NCI-H1417 (cell line): ENCODE data around the gene CYP1A2.
A peak's percentile ranks its signal among the peaks of the same experiment; 100 is the strongest.

Experiments
- DNase-seq, 3 experiments: peaks; one replicate each; lab custom pipeline; 2025; lab: John Stamatoyannopoulos, UW

The CYP1A2 gene

DNA sequence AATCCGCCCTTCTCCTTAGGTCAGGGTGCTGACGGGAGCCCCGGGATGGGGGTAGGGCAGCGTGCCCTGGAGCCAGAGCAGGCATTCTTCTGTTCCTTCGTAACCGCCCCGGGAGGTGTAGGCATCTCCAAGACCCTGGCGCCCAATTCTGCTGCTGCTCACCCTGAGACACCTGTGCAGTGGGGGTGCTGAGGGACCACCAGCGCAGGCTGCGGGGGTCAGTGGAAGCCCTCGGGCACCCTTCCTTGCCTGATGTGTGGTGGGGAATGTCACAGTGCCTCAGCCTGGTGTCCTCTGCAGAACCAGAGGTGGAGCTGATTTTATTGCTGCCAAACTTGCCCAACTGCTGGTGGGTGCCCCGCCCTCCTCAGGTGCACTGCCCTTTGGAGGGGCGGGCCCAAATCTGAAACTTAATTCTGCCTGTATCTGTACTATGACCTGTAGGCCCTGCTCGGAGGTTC, 40.6 kb downstream of the CYP1A2 start:
- DNase-seq: no peak

DNA sequence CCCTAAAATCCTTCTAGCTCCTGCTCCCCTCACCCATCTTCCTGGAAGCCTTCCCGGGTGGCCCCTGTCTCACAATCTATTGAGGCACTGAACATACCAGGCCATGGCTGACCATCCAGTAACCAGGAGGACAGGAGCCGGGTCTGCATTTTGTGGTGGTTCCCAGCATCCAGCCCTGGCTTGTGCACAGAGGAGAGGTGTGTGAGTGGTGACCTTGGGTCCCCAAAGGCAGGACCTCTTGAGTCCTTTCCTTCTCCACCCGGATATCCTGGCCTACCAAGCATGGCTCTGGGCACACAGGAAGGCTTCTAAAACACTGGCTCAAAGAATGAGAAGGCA, 41.1 kb downstream of the CYP1A2 start:
- DNase-seq: no peak

DNA sequence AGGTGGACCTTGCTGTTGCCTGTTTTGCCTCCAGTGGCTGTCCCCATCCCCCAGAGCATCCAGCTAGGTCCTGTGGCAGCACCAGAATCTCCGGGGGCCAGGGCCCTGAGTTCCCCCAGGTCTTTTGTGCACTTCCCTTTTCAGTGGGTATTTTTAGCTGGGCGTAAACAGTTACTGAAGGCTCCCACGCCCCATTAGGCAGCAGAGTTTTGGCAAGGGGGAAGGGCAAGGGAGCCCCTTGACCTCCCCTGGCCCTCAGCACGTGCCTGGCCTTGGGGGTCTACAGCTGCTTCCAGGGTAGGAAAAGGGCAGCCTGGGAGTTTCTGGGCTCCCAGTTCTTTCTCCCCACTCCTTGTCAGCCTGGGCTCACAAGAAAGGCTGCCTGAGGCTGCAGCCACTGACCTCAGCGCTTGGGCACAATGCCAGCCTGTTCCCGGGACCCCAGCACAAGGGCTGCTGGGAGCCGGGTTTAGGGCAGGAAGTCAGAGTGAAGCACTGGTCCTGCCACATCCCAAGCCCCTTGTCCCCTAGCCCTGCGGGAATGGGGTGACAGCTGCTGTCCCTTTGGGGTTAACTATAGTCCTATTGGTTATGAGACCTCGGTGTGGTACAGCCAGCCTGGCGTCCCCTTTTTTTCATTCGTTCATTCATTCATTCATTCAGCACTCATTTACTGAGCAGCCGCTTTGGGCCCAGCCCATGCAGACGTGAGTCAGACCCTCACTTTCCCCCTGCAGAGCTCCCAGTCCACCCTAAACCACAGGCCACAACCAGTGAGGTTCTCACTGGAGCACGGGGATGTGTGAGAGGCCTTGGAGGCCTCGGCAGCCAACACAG, 41.7 kb downstream of the CYP1A2 start:
- DNase-seq: no peak

DNA sequence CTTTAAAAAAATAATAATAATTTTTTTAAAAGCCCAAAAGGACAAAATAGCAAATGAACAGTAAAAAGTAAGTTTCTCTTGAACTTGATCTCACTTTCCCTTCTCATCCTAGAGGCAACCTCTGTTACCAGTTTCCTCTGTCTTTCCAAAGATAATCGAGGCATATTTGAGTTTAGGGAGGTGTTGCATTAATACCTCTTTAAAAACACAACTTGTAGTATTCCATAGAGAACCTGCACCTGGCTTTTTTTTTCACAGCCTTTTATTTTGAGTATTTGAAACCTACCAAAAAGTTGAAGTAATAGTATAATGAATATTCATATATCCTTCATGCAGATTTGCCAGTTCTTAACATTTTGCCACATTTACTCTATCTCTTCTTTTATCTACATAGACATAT, 42.4 kb downstream of the CYP1A2 start:
- DNase-seq: no peak

DNA sequence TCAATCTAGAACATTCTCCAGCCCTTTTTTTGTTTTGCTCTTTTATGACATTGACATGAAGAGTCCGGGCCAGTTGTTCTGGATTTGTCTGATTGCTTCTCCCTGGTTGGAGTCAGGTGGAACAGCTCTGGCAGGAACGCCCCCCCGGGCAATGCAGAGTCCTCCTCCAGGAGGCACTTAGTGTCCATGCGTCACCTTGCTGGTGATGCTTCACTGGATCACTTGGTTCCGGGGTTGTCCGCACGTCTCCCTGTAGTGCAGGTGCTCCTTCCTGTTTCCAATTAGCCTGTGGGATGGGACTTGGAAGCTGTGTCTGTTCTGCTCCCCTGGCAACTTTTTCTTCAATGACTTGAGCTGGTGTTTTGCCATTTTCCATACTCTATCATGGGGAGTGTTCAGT, 43.0 kb downstream of the CYP1A2 start:
- no peak for DNase-seq

DNA sequence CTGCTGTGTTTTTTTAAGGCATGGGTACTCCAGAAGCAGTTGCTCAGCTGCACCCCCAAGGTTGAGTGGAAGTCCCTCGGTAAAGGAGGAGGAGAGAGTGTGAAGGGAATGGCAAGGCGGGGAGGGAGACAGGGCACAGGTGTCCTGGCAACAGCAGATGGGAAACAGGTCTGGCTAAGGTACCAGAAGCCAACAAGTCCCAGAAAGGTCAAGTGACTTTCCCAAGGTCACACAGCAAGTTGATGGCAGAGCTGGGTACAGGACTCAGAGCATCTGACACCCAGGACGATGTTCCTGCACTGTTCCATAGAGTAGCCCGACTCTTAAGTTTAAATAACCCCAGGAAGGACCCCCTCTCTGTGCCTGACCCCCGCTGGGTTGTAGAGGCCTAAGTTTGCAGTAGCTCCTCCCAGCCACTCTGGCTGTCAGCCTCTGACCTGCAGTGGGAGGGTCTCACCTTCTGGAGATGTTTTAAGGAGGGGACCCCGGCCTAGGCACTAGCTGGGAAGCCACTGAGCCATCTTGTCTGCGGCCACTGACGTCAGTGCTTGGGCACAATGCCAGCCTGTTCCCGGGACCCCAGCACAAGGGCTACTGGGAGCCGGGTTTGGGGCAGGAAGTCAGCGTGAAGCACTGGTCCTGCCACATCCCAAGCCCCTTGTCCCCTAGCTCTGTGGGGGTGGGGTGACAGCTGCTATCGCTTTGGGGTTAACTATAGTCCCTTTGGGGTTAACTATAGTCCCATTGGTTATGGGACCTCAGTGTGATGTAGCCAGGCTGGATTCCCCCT, 43.8 kb downstream of the CYP1A2 start:
- no peak for DNase-seq

DNA sequence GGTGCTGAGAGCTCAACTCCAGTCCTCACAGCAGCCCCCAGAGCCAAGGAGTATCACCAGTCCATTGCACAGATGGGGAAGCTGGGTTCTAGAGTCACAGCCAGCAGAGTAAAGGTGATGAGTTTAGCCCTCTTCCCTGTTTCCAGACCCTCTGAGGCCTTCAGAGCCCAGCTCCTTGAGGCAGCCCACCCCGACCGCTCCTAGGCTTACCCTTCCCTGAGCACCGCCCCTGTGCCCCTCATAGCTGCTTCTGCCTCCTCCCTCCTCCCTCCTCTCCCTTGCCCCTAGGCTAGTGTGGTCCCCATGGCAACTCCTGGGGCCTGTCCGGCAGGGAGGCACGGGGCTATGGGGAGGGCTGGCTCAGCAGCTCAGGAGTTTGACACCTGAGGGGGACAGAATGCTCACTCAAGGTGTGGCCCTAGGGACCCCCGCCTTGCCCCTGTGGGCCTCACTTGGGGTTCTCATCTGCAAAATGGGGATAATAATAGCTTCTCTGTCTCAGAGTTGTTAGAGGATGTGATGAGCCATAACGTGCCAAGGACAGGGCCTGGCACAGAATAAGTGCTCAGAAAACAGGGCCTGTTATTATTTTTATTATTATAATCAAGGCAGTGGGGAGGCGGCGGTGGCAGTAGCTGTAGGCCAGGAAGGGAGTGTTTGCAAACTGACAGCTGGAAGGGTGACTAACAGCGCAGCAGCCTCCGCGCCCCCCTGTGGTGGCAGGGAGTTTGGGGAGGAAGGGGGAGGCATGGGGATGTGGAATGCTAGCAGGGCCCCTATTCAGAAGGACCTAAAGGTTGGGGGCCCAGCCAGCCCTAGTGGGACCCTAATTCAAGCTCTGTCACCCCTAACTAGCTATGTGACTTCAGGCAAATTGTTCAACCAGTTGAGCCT, 44.7 kb downstream of the CYP1A2 start:
- DNase-seq: no peak

DNA sequence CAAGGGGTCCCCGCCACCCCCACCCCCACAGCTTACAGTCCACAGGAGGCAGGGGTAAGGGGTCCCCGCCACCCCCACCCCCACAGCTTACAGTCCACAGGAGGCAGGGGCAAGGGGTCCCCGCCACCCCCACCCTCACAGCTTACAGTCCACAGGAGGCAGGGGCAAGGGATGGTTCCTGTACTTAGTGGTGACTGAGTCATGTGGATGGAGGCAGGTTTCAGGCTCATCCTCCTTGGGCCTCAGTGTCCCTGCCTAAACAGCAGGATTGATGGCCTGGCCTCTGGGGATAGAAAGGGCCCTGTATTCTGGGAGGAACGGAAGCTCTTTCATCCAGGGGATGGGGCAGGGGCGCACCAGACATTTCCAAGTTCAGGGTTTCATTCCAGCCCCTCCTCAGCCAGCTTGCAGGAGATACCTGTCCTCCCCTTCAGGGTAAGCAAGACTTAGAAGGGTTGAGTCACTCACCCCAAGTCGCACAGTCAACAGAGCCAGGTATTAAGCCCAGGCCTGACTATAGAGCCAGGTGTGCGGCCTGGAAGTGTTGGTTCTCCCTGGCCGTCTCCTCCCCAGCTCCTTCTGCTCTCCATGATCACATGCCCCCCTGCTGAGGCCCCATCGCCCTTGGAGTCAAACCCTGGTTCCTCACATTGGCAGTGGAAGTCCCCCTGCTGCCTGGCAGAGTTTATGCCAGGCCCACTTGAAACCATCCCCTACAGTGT, 45.8 kb downstream of the CYP1A2 start:
- DNase-seq: no peak

DNA sequence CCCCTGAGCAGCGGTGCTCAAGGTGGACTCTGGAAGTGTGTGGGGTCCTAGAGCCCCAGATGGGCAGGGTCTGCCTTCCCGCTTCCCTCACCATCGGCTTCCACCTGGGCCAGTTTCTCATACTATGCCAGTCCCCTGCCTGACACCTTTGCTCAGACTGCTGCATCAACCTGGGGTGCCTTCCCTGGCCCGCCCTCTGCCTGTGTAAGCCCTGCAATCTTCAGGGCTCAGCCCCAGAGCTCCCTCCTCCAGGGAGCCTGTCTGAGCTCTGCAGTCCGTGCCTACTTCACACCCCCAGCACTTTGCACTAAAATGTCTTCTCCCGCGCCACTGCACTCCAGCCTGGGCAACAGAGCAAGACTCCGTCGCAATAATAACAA, 46.3 kb downstream of the CYP1A2 start:
- no peak for DNase-seq

DNA sequence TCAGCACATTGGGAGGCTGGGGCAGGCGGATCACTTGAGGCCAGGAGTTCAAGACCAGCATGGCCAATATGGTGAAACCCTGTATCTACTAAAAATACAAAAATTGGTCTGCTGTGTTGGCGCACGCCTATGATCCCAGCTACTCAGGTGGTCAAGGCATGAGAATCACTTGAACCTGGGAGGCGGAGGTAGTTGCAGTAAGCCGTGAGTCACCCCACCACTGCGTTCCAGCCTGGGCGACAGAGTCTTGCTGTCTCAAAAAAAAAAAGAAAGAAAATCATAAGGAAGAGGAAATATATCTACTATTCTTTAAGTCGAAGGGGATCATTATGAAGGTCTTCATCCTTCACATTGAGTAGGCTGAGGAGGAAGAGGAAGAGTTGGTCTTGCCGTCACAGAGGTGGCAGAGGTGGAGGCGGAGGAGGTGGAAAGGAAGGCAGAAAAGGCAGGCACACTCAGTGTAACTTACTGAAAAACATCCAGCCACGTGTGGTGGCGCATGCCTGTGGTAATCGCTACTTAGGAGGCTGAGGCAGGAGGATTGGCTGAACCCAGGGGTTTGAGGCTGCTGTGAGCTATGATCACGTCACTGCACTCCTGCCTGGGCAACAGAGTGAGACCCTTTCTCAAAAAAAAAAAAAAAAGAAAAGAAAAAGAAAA, 47.5 kb downstream of the CYP1A2 start:
- DNase-seq: no peak

DNA sequence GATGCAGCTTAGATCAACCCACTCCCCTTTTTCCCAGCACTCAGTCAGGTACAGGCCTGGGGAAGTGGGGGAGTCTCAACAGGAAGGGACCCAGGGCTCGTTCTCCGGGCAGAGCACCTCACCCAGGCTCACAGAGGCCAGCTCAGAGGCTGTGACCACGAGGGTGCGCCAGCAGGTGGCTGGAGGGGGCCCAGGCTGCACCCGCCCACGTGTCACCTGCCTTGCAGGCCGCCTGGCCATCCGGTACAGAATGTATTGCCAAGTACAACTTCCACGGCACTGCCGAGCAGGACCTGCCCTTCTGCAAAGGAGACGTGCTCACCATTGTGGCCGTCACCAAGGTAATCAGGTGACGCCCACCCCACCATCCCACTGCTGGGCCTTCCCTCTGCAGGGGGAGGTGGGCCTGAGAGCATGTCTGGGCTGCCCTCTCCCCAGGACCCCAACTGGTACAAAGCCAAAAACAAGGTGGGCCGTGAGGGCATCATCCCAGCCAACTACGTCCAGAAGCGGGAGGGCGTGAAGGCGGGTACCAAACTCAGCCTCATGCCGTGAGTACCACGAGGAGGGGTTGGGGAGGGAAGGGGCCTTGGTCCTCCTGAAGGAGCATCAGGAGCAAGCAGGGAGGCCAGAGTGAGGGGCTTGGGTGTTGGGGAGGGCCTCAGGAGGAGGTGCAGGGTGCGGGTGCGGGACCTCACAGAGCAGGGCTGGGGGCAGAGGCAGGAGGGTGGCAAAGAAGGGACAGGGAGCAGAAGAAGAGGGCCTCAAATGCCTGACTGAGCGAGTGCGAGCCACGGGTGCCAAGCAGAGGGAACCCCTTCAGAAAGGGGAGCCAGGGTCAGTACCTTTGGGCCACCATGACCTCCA, 50.0 kb downstream of the CYP1A2 start:
- DNase-seq: no peak

DNA sequence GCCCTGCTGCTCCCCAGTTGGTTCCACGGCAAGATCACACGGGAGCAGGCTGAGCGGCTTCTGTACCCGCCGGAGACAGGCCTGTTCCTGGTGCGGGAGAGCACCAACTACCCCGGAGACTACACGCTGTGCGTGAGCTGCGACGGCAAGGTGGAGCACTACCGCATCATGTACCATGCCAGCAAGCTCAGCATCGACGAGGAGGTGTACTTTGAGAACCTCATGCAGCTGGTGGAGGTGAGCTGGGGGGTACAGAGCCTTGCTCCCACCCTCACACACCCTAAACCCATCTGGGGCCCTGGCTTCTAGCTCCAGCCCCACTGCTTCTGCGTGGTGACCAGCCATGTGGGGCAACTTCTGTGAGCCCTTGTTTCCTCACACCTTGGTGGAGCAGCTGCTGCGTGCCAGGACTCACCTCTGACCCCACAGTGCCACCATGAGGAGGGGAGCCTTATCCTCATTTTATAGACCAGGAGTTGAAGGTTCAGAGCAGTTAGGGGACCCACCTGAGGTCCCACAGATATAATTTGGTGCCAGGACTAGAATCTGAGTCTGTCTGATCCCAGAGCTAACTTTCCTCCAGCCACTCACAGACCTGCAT, 50.7 kb downstream of the CYP1A2 start:
- no peak for DNase-seq

DNA sequence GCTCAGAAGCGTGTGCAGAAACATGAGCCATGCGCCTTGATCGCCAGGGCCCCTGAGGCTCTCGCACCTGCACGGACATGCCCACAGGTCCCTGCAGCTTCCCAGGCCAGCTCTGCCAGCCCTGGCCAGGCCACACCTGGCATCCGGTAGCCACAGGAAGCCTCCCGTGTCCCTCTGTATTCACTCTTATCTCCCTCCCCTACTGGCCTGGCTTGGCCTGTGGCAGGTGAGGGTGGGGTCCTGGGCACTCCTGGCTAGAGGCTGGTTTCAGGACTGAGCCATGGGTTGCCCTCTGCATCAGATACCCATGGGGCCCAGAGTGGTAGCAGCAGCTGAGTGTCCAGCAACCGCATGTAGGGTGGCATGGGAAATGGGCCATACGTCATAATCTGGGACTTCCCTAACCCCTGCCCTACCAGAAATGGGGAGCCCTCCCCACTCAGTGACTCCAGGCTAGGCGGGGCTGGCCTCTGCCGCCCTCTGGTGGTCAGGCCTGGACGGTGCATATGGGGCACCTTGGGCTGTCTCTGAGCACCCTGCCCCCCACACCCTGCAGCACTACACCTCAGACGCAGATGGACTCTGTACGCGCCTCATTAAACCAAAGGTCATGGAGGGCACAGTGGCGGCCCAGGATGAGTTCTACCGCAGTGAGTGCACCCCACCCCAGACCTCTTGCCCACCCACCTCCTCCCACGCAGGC, 51.4 kb downstream of the CYP1A2 start:
- peak; percentile 16 to 81 (median 78) for DNase-seq

DNA sequence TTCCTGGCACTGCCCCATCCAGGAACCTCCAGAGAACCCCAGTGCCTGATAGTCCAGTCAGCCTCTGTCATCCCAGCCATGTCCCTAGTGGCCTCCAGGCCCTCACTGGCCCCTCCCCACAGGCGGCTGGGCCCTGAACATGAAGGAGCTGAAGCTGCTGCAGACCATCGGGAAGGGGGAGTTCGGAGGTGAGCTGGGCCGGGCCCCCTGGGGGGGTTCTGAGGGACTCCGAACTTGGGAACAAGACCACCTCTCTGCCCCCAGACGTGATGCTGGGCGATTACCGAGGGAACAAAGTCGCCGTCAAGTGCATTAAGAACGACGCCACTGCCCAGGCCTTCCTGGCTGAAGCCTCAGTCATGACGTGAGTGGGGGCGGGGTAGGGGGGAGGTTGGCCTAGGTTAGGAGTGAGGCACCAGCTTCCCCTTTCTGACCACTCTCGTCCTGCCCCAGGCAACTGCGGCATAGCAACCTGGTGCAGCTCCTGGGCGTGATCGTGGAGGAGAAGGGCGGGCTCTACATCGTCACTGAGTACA, 52.0 kb downstream of the CYP1A2 start:
- DNase-seq: no peak

DNA sequence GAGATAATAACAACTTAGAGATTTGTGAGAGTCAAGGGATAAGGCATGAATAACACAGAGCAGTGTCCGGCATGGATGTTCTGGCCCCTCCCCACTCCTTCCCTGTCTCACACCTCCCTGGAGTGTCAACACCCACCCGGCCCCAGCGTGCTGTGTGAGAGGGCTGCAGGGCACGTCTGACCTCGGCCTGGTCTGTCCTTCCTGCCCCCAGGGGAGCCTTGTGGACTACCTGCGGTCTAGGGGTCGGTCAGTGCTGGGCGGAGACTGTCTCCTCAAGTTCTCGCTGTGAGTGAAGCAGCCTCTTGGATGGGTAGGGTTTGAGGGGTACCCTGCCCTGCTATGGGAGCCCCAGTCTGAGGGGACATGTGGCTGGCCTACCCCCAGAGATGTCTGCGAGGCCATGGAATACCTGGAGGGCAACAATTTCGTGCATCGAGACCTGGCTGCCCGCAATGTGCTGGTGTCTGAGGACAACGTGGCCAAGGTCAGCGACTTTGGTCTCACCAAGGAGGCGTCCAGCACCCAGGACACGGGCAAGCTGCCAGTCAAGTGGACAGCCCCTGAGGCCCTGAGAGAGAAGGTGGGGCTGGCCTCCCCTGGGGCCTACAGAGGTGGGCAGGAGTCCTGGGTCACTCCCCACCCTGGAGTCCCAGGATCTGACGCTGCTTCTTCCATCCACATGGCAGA, 52.8 kb downstream of the CYP1A2 start:
- DNase-seq: no peak

DNA sequence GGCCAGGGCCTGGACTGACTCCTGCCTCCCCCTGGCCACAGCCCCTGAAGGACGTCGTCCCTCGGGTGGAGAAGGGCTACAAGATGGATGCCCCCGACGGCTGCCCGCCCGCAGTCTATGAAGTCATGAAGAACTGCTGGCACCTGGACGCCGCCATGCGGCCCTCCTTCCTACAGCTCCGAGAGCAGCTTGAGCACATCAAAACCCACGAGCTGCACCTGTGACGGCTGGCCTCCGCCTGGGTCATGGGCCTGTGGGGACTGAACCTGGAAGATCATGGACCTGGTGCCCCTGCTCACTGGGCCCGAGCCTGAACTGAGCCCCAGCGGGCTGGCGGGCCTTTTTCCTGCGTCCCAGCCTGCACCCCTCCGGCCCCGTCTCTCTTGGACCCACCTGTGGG, 53.6 kb downstream of the CYP1A2 start:
- DNase-seq: no peak

DNA sequence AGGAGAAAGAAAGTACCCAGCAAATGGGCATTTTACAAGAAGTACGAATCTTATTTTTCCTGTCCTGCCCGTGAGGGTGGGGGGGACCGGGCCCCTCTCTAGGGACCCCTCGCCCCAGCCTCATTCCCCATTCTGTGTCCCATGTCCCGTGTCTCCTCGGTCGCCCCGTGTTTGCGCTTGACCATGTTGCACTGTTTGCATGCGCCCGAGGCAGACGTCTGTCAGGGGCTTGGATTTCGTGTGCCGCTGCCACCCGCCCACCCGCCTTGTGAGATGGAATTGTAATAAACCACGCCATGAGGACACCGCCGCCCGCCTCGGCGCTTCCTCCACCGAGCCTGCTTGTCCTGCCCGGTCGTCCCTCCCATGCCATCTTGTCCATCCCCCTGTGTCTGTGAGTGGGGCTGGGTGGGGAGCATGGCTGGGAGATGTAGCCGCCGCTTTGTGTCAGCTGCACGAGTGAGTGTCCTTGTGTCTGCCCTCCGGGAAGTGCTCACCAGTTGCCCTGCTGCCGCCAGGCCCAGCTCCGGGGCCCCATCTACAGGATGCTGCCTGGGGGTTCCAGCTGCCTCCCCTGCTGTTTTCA, 54.3 kb downstream of the CYP1A2 start:
- DNase-seq: no peak

DNA sequence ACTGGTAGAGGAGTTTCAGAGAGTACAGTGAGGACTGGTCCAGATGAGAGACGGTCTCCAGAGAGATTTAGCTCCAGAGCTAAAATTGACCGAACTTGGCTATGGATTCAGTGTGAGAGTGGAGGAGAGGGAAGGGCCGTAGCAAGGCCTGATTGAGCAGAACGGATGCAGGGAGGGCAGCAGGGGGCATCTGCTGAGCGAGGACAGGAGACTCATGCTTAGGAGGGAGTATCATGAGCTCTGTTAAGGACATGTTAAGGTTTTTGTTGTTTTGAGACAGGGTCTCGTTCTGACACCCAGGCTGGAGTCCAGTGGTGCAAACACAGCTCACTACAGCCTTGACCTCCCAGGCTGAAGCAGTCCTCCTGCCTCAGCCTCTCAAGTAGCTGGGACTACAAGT, 56.3 kb downstream of the CYP1A2 start:
- DNase-seq: no peak
